HG03558 (cell line): Measurements from ENCODE around the gene TNXB.
"Not testable (repeated sequence)": the region's sequence is repeated elsewhere in the genome, so short reads cannot be mapped to it uniquely, and the experiment has no call there.

Experiments used
- ATAC-seq: cut with Tn5 transposase; IDR thresholded peaks from one replicate; pipeline ENCODE4 v1.9.1; 2021; ENCODE audit warnings: moderate number of reproducible peaks; ENCODE audit not compliant: unreplicated experiment; ENCODE audit errors: extremely low read depth

Gene TNXB

GRCh38 chr6:32112431-32112980, 3.4 kb upstream of the TNXB start:
- no peak for ATAC-seq

- ATAC-seq = no peak
Observed at GRCh38 chr6:32111424-32112066, 2.4 kb upstream of the TNXB start.

GRCh38 chr6:32110632-32111031, 1.5 kb upstream of the TNXB start:
- ATAC-seq = no peak

DNA sequence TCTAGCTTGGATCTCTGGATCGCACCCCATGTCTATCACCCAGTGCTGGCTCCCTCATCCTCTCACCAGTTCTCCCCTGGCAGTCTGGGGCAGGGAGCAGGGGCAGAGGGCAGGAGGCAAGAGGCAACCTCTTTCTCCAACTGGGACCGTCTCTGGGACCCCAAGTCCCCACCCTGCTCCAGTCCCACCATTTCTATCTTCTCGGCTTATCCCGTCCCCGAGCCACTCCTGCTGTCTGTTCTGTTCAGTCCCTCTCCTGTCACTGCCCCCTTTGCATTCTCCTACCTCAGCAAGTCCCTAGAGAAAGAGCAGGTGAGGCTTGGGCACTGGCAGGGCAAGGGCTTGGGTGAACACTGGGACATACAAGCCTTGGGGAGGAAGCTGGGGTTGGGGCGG, 625 bp upstream of the TNXB start:
- ATAC-seq = no peak

DNA sequence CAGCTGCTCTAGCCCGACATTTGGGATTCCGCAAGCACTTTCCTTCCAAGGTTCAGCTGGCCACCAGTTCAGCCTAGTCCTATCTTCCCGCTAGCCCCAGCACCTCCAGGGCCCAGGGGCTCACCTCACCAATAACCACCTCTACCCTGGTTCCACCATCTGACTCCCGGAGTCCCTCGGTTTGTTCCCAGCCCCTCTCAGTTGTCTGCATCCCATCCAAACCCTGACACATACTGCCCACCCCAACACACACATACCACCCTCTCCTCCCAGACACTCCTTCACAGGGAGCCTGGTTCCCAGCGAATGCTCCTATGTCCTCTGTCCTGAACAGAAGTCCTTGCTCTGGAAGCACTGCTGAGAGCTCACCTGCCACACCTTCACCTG, 418 bp downstream of the TNXB start:
- ATAC-seq = no peak

DNA sequence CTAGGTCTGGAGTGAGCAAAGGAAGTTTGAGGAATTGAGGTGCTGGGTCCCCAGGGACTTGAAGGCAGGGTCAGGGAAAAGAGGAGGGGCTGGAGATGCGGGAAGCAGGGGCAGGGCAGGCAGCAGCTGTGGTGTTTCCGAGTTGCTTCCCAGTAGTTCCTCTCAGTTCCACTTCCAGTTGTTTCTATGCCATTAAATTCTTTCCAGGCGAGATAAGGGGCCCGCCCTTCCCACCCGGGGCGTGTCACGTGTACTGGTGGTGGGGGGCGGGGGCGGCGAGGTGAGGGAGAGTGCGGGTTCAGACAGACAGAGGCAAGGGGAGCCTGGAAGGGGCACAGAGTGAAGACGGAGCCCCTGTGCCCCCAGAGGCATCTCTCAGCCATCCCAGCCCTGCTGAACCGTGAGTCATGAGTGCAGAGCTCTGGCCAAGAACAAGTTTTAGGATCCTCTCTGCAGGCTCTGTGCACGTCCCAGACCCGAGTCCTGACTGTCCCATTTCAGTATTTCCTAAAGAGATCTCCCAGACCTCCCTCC, 977 bp downstream of the TNXB start:
- ATAC-seq = no peak

- no peak for ATAC-seq
Observed at GRCh38 chr6:32107406-32107805, 1.7 kb downstream of the TNXB start.

DNA sequence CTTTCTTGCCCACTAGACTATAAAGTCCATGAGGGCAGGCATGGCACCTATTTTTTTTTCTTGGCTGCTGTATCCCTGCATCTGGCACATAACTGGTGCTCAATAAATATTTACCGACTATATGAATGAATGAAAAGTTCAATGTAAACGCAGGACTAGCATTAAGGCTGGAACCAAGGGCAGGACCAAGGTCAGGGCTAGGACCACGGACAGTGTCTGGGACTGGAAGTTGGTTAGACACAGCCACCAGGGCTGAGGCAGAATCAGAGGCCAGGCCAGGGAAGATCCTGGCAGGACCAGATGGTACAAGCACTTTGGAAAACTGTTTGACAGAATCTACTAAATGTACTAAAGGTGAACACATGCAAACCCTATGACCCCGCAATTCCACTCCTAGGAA, 3.7 kb downstream of the TNXB start:
- no peak for ATAC-seq

- no peak for ATAC-seq
Observed at GRCh38 chr6:32102255-32102654, 6.9 kb downstream of the TNXB start.

- not testable (repeated sequence) for ATAC-seq
Observed at GRCh38 chr6:32100251-32100650, 8.9 kb downstream of the TNXB start.

DNA sequence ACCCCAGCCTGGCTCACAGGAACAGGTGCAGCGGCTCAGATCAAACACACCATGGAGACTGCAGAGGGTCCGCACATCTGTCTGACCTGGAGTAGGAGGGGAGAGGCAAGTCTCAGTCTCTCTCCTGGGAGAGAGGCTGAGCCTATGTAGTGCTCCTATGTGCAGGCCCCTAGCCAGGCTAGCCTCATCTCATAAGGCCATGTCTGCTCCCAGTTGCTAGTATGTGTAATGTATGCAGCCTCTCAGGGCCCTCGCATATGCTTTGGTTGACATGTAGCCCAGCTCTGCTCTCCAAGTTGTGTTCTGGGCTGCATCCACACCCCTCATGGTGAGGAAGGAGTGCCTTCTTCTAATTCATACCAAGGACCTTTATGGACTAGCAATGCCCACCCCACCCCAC, 11.8 kb downstream of the TNXB start:
- no peak for ATAC-seq

DNA sequence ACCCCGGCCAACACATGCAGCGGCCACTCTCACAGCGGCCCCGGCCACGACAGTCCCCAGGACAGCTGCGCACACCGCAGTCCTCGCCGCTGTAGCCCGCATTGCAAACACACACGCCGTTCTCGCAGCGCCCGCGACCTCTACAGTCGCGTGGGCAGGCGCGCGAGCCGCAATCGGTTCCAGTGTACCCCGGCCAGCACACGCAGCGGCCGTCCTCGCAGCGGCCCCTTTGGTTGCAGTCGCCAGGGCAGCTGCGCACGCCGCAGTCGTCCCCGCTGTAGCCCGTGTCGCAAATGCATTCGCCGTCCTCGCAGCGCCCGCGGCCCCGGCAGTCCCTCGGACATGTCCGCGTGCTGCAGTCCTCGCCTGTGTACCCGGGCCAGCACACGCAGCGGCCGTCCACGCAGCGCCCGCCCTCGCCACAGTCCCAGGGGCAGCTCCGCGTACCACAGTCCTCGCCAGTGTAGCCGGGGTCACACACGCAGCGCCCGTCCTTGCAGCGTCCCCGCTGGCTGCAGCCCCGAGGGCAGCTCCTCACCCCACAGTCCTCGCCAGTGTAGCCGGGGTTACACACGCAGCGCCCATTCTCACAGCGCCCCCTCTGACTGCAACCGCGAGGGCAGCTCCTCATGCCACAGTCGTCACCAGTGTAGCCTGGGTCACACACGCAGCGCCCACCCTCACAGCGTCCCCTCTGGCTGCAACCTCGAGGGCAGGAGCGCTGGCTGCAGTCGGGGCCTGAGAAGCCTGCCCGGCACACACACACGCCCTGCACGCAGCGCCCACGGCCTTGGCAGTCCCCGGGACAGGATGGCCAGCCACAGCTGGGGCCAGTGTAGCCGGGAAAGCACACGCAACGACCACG, 12.5 kb downstream of the TNXB start:
- no peak for ATAC-seq

- no peak for ATAC-seq
Observed at GRCh38 chr6:32096087-32096393, 13.1 kb downstream of the TNXB start.

DNA sequence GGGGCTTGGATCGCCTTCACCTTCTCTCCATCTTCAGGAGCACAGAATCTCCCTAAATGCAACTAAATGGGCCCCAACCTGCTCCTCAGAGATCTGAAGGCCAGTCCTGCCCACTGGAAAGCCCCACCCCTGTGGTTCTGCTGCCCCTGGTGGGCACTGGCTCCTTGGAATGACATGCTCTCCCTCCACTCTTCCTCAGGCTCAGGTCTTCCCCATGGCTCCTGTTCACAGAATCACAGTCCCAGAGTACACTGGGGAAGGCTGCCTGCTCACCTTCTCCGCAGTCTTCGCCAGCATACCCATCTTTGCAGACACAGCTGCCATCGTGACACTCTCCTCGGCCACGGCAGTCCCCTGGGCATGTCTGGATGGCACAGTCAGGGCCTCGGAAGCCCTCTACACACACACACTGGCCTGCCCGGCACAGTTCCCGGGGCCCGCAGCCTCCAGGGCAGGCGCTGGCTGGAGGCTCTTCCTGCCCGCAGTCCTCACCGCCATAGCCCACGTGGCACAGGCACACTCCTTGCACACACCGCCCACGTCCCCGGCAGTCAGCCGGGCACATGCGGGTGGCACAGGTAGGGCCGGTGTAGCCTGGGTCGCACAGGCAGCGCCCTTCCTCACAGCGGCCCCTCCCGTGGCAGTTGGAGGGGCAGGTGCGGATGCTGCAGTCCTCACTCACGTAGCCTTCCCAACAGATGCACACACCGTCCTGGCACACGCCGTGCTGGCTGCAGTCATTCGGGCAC, 13.6 kb downstream of the TNXB start:
- no peak for ATAC-seq

DNA sequence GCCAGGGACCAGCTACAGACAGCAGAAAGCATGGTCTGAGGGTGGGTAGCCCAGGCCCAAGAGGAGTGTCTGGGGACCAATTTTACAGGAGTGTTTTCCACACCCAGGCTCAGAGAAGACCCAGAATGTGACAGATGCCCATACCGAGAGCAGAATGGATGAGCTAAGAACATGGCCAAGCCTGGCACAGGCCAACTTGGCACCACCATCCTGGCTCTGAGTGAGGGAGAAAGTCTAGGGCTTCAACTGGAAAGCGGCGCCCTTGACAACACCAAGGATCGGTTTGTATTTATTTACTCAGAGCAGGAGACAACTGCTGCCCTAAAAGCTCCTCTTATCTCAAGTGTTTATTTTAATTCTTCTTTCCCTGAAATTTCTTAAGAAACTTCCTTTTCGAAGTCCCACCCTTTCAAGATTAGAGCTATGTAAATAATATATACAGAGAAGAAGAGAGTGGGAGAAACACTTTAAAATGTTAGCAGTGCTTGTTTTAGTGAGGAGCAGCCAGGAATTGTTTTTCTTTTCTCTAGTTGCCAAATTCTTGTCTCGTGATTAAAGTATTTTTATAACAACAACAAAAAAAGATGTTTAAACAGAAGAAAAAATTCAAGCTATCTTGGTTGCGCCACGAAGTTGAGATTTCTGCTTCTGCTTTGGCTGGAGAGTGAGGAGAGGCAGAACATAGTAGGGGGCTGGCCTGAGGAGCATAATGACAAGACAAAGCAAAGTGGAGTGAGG, 16.2 kb downstream of the TNXB start:
- no peak for ATAC-seq

DNA sequence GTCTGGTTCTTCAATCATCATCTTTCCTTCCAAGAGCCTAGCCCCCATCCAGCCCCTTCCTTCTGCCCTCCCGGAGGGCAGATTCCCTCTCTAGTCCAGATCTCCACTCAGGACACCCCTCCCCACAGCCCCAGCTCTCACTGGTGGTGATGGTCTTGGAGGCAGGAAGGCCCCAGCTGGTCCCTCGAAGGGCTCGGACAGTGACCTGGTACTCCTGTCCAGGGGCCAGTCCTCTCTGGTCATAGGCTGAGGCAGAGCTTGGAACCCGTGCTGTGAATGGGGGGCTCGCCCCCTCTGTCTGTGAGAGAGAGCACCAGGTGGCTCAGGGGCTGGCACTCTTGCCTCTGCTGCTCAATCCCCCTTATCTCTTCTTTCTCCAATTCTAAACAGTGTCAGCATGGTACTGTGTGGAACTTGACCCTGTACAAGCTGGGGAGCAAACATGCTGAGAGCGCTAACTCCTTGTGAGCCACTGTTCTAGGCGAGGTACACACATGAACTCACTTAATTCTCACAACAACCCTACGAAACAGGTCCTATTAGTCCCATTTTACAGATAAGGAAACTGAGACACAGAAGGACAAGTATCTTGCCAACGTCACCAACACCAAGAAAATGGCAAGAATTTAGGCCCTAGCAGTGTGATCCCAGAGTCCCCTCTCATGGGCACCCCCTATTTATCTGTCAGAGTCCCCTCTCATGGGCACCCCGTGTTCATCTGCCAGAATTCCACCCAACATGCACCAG, 19.9 kb downstream of the TNXB start:
- ATAC-seq = no peak

DNA sequence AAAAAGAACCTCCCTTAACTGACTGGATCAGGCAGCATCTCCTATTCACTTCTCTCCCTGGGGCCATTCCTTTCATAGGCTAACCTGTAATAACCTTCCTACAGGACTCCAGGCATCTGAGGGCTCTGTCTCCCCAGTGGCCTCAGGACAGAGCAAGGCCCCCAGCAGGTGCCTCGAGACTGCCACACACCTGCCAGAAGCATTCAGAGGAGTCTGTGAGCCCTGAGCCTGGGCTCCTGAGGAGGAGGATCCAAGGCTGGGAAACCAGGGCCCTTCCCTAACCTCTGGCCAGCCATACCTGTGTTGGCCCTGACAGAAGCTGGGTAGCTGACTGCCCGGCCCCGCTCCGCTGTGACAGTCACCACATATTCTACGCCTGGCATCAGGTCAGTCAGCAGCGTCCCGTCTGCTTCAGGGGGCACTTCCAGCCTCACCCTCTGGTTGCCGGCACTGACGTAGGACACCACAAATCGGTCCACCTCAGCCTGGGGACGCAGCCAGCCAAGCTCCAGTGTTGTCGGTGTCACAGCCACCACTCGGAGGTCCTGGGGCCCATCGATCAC, 20.6 kb downstream of the TNXB start:
- ATAC-seq = no peak

DNA sequence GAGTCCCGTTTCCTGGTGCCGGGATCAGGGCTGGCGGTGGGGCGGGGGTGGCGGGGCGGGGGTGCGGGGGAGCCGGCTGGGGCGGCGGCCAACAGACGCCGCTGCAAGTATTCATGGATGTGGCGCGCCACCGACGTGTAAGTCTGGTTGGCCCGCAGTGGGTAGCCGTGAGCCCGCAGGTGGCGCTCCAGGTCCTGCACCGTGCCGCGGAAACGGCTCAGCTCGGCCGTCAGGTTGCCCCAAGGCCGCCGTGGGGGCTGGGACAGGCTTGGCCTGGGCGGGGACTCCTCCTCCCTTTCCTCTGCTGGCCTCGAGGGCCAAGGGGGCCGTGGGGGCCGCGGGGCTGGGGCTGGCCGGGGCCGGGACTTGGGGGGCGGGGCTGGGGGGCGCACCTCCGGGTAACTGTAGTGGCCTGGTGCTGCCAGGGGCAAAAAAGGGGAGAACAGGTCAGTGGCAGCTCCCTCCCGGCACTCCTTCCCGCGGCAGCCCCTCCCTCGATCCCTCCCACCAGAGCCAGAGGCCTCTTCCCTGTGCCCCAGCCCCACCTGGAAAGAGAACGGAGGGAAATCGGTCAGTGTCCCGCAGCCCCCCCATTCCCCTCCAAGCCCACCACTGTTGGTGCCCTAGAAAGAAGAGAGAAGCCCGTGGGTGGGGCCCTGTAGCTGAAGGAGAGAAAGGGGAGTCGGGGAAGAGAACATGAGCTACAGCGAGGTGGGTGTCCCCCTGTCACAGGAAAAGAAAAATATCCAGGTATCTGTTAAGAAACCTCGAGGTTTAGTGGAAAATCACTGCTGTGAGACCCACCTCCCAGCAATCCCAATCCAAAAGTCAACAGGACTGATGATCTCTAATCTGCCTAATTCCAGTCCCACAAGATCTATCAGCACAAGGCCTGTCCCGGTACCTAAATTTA, 21.3 kb downstream of the TNXB start:
- no peak for ATAC-seq
